Astrocyte of the spinal cord (primary cell): ENCODE data around the gene NEDD4L.

ENCODE experiments used
- DNase-seq: peaks from one replicate; pipeline ENCODE4 v3.0.0; 2011; ENCODE audit warnings: low read depth, low spot score
- H3K4me3 ChIP-seq: 2 replicates; pipeline ENCODE4 v1.5.1; 2011; ENCODE audit warnings: low read depth, mild to moderate bottlenecking, low read length, moderate library complexity
- in situ Hi-C: cut with HindIII; loops from 2 replicates; pipeline ENCODE4 v1.10.0; 2017; ENCODE audit warnings: low sequenced_read_pairs
- TF ChIP-seq, protein P1 (sequence below): IDR thresholded peaks from 2 replicates; pipeline ENCODE4 v1.5.1; 2012; ENCODE audit warnings: low read depth, mild to moderate bottlenecking, low read length, inconsistent platforms

The NEDD4L gene

DNA sequence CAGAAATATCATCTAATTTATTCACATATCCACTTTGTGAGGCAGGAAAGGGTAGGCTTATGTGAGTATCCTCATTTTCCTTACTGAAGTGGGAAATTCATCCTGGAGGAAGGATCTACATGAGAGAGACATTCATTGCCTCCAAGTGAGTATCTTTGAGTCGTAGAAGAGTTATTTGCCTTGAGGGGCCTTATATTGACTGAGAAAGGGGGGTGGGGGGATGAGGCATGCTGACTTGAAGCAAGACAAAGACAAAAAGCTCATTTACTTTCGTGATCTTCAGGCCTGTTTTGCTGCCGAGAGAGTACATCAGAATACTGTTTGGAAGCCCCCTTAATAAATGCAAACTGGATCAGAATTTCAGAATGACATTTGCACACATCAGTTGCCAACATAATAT is 17.6 kb upstream of the NEDD4L start:
- in situ Hi-C loops = no loop called here
- no peak for DNase-seq

DNA sequence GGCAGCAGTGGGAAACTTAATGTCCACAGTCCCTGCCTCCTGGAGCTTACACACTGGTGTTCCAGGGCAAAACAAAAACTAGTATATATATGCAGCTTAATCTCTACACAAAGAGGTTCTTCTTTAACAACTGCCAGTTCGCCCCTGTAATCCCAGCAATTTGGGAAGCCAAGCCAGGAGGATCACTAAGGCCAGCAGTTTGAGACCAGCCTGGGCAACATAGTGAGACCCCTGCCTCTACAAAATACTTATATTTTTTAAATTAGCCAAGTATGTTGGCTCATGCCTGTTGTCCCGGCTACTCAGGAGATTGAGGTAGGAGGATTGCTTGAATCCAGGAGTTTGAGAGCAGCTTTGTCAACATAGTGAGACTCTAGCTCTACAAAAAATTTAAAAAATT is 17.2 kb upstream of the NEDD4L start:
- H3K4me3 ChIP-seq = no peak overlapping the region
- no peak for DNase-seq
- in situ Hi-C loops = no loop called here
- TF ChIP-seq, protein P1, sequence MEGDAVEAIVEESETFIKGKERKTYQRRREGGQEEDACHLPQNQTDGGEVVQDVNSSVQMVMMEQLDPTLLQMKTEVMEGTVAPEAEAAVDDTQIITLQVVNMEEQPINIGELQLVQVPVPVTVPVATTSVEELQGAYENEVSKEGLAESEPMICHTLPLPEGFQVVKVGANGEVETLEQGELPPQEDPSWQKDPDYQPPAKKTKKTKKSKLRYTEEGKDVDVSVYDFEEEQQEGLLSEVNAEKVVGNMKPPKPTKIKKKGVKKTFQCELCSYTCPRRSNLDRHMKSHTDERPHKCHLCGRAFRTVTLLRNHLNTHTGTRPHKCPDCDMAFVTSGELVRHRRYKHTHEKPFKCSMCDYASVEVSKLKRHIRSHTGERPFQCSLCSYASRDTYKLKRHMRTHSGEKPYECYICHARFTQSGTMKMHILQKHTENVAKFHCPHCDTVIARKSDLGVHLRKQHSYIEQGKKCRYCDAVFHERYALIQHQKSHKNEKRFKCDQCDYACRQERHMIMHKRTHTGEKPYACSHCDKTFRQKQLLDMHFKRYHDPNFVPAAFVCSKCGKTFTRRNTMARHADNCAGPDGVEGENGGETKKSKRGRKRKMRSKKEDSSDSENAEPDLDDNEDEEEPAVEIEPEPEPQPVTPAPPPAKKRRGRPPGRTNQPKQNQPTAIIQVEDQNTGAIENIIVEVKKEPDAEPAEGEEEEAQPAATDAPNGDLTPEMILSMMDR = no peak

More for the DNA sequence above, 17.6 kb upstream of the NEDD4L start:
- H3K4me3 ChIP-seq = no peak overlapping the region
- TF ChIP-seq, protein P1 = no peak

DNA sequence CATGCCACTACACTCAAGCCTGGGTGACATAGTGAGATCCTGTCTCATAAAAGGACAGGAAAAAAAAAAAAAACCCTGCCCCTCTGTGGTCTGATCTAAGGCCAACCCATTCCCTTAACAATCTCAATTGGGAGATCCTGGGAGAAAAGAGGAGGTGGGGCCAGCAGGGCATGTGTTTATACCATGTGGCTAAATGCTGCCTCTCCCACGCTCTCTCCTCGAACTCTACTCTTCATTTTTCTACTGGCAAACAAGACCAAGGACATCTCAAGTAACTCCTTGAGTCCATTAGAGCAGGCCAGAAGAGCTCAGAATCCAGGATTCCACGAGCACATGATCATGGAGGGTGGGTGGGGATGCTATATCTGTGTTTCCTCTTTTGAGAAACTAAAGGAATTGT is 16.7 kb upstream of the NEDD4L start:
- H3K4me3 ChIP-seq = no peak overlapping the region
- in situ Hi-C loops = no loop called here
- TF ChIP-seq, protein P1 = no peak
- DNase-seq = no peak

DNA sequence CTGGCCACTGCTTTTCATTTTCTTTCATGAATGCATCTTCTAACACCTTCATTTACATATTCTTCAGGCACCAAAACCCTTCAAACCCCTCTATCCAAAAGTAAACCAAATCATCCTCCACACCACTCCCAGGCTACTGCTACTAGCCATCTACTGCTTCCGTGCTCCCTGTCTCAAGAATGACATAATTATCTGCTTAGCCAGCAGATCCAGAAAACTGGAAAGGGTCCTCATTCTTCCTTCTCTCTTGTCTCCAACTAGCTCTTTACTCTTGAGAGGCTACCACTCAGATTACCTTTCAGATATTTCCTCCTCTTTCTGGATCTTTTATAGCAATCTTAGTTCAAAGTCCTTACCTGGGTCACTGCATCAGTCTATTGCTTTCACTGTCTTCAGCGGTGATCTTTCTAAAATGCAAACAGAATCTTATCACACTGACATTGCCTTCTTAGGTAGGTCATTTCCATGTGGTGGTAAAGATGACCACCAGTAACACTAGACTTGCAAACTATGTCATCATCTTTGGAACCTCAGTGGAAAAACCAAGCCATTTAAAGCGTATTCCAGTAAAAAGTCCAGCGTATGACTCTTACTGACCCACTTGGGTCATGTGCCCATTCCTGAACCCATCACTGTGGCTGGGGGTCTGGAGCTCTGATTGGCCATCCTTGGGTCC is 15.8 kb upstream of the NEDD4L start:
- DNase-seq = no peak
- in situ Hi-C loops = no loop called here
- H3K4me3 ChIP-seq = no peak overlapping the region
- TF ChIP-seq, protein P1 = no peak

DNA sequence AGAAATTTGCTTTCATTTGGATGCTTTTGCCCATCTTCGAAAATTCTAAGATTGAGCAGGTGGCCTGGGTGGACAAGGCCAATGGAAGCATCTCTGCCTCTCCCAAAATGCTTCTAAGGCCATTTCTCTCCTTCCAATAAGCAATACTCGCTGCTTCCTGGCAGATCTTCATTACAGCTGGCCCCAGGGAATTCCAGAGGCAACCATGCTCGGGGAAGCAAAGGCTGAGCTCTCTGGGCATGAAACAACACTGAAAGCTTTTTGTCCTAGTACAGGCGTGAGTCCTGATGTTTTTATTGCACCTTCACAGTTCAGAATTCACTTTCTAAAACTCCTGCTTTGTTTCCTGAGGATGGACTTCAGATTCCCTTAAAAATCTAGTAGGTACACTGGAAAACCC is 11.8 kb upstream of the NEDD4L start:
- TF ChIP-seq, protein P1 = no peak
- in situ Hi-C loops = no loop called here
- no peak overlapping the region for H3K4me3 ChIP-seq
- DNase-seq = no peak

DNA sequence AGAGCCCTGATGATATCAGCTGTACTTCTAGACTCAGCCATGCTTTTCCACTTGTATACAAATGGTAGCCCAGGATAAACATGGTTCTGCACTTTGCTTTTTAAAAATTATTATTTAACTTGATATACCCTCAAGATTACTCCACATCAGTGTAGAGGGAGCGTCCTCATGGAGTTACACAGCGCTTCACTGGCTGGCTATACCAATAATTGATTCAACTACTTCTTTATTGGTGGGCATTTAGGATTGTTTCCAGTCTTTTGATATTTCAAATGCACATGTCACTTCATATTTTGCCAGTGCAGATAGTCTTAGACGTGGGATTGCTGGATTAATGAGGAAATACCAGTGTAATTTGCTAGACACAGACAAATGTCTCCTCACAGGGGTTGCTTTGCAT is 10.8 kb upstream of the NEDD4L start:
- in situ Hi-C loops = no loop called here
- DNase-seq = no peak
- TF ChIP-seq, protein P1 = no peak
- no peak overlapping the region for H3K4me3 ChIP-seq
